H1 (cell line): ENCODE results near the gene AGAP1. TPM values are rescaled to one million over a fixed set of nuclear protein-coding genes. Genes with fewer than 3 reads are reported as not detected.

ENCODE experiments used
- ASH2L ChIP-seq: fragments of 200-600, 300-600 bp; sonication (generic); IDR thresholded peaks from one replicate; pipeline ENCODE4 v1.7.1; 2017; ENCODE audit warnings: low read length
- CREB1 ChIP-seq: IDR thresholded peaks from 2 replicates; pipeline ENCODE4 v1.6.1; 2012; ENCODE audit warnings: inconsistent platforms
- CTCF ChIP-seq, 3 experiments: IDR thresholded peaks; 1 replicate in 2 of 3; 2 replicates in 1 of 3; pipeline versions ENCODE4 v1.5.1 to v1.6.1; 2011; ENCODE audit warnings: low read length in 3 of 3, mild to moderate bottlenecking in 3 of 3, inconsistent platforms in 2 of 3, low read depth in 1 of 3, moderate library complexity in 1 of 3; ENCODE audit not compliant: insufficient read depth in 1 of 3; ENCODE audit errors: control extremely low read depth in 1 of 3
- MAX ChIP-seq: IDR thresholded peaks from 2 replicates; pipeline ENCODE4 v1.6.1; 2012; ENCODE audit warnings: inconsistent platforms
- SAP30 ChIP-seq: fragments of 300-600 bp; sonication (generic); IDR thresholded peaks from 2 replicates; pipeline ENCODE4 v1.7.1; 2012; ENCODE audit warnings: low read length, moderate library complexity, mild to moderate bottlenecking, inconsistent platforms; ENCODE audit not compliant: insufficient read depth, insufficient replicate concordance
- TAF7 ChIP-seq: optimal IDR thresholded peaks from 2 replicates; pipeline ENCODE3; 2011; ENCODE audit warnings: low read depth, mild to moderate bottlenecking, inconsistent platforms, low read length, moderate library complexity, borderline replicate concordance
- polyA plus RNA-seq, 7 experiments: library from polyadenylated mRNA; depleted of rRNA in 3 of 7; stranded (reverse) in 5 of 7; unstranded in 2 of 7; fragments of >200 nt in 5 of 7; fragments of 200-250 nt in 2 of 7; gene quantifications; 1 replicate in 5 of 7; 2 replicates in 1 of 7; 4 replicates in 1 of 7; pipeline versions ENCODE4 v1.2.1 to v1.2.3, GENCODE V29; 2011 to 2013; ENCODE audit warnings: missing spikeins in 2 of 7, mixed read lengths in 2 of 7
- total RNA-seq: library from RNA; stranded (reverse); fragmentation: NEBNext Ultra II Directional; extraction: Animal tissue kit (Norgen Biotek cat#: 25700); gene quantifications from 2 replicates; pipeline ENCODE4 v1.2.1, GENCODE V29; 2021

Gene AGAP1
- total and polyA plus RNA-seq, 2 of the 8 experiments (the other 6 are each of a cell fraction or from before 2014, with no cell fraction given), result 18.1 to 39.4 TPM

- TF ChIP-seq CTCF (IDR thresholded peaks at IDR 0.05; ENCODE audit: control extremely low read depth in 1 of 3, insufficient read depth in 1 of 3, low read depth in 1 of 3, low read length in 3 of 3) (peak in 2 of 3 experiments; percentile 6 to 23; a peak in 2 of 4 replicates), TAF7 (no peak), ASH2L (peak; percentile 40), MAX (peak; percentile 66), CREB1 (no peak), SAP30 (no peak)
Measured at GRCh38 chr2:235494716-235495372, 1.0 kb downstream of the AGAP1 start (continued).
